HL-60 (cell line): ENCODE results near the gene DMRT2.

Experiments used
- DNase-seq, 2 experiments: peaks; one replicate each; pipeline ENCODE4 v3.0.0-alpha.2; 2010 to 2020; ENCODE audit warnings: low read depth in 1 of 2, low spot score in 1 of 2
- H3K27ac ChIP-seq: fragments of 250-450 bp; sonication (Bioruptor Pico); replicated peaks from 2 replicates; pipeline ENCODE4 v1.5.1; 2020; ENCODE audit warnings: mild to moderate bottlenecking, moderate library complexity
- H3K27me3 ChIP-seq: fragments of 250-450 bp; sonication (Bioruptor Pico); 2 replicates; pipeline ENCODE4 v1.5.1; 2021; ENCODE audit warnings: mild to moderate bottlenecking, moderate library complexity; ENCODE audit not compliant: insufficient read depth, poor library complexity, severe bottlenecking
- H3K4me3 ChIP-seq: replicated peaks from 2 replicates; pipeline ENCODE4 v1.5.1; 2011; ENCODE audit warnings: mild to moderate bottlenecking, control low read depth, low read length; ENCODE audit not compliant: insufficient read depth
- CTCF ChIP-seq: IDR thresholded peaks from one replicate; pipeline ENCODE4 v1.5.1; 2011; ENCODE audit warnings: low read length, control low read depth, inconsistent platforms; ENCODE audit not compliant: insufficient read depth
- GABPA ChIP-seq: IDR thresholded peaks from 2 replicates; pipeline ENCODE4 v1.6.1; 2012; ENCODE audit warnings: low read depth
- POLR2AphosphoS5 ChIP-seq: IDR thresholded peaks from 2 replicates; pipeline ENCODE4 v1.6.1; 2012; ENCODE audit warnings: low read depth
- REST ChIP-seq: IDR thresholded peaks from 2 replicates; pipeline ENCODE4 v1.6.1; 2012; ENCODE audit warnings: low read depth; ENCODE audit not compliant: insufficient replicate concordance
- SPI1 ChIP-seq: IDR thresholded peaks from 2 replicates; pipeline ENCODE4 v1.6.1; 2012; ENCODE audit warnings: low read depth, mild to moderate bottlenecking, borderline replicate concordance
- long read RNA-seq: library from polyadenylated mRNA; unstranded; transcript quantifications from one replicate; pipeline ENCODE4 v2.0.0, GENCODE V29; 2020

The DMRT2 gene
- long read RNA-seq, result 0 reads

DNA sequence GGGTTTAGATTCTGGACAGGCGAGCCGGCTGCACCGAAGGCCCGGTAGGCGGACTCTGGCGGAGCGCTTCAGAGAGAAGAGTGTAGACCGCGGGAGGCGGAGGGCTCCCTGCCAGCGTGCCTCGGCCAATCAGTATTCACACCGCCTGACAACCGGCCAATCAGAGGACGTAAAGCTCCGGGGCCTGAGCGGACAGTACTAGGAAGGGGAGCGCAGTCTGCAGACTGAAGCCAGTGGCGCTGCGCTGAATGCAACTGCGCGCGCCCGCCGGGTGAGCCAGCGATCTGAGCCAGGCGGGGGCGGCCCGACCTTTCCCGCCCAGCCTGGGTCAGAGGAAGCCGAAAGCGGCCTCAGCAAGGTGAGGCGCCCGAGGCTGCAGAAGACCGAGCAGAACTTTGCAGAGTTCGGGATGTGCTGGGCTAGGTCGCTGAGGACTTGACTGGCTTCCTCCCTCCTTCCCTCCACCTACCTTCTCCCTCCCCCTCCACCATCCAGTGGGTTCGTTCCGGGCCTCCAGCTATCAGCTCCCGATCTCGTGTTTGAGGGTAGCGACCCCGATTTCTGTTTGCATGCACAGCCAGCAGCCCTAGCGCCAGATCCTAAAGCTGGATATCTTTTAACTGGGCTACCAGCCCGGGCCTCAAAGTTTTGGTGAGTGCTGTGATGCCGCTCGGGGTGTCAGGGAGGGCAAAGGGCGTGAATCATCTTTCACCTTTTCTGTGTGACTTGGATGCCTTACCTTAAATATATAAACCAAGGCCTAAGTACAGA lies at the start of gene DMRT2:
DMRT2 (plus strand) TSS at position 233 of the 771 bp plus-strand sequence. CDS start 1,257 bp downstream, outside the sequence.
- no peak for DNase-seq
- H3K27me3 ChIP-seq, result peaks cover 85% of the 10 kb centered on the region
- H3K27ac ChIP-seq, result no peak within 1 kb of the TSS
- TF ChIP-seq POLR2AphosphoS5 (no peak), REST (no peak), SPI1 (no peak), CTCF (no peak), GABPA (no peak)
- no peak within 1 kb of the TSS for H3K4me3 ChIP-seq

GRCh38 chr9:1001838-1002237 lies 48.3 kb upstream of the DMRT2 start:
- DNase-seq, result no peak
- H3K4me3 ChIP-seq, result no peak overlapping the region
- H3K27me3 ChIP-seq, result no peaks in the 10 kb centered on the region
- no peak overlapping the region for H3K27ac ChIP-seq
- TF ChIP-seq SPI1, result no peak
- TF ChIP-seq POLR2AphosphoS5, result no peak
- no peak for TF ChIP-seq CTCF
- TF ChIP-seq GABPA, result no peak
- TF ChIP-seq REST, result no peak

GRCh38 chr9:1002678-1003077 lies 47.5 kb upstream of the DMRT2 start:
- no peak for TF ChIP-seq CTCF
- no peak for DNase-seq
- Histone ChIP-seq H3K27ac (no peak overlapping the region), H3K27me3 (no peaks in the 10 kb centered on the region), H3K4me3 (no peak overlapping the region)
